HCT116 (cell line): ENCODE measurements around the gene TMEM131. TPM values are rescaled to one million over a fixed set of nuclear protein-coding genes. Genes with fewer than 3 reads are reported as not detected.

ENCODE experiments used
- ATAC-seq: fragments of 200-7000 bp; cut with Tn5 transposase; 2 replicates; pipeline ENCODE4 v1.9.1; 2020; ENCODE audit warnings: mild to moderate bottlenecking, moderate library complexity
- BruUV-seq: library from RNA; stranded (reverse); fragments of 400-500 nt; replicated peaks from 2 replicates; lab custom pipeline; 2021; lab: Mats Ljungman, UMichigan
- CTCF ChIA-PET: fragments of 300-600 bp; sonication (Branson Sonifier 250); formaldehyde crosslinking; loops from one replicate; lab custom pipeline; 2021; ENCODE audit warnings: antibody characterized with exemption; lab: Charles Lee
- POLR2A ChIA-PET: fragments of 300-600, 350-600 bp; sonication (Branson Sonifier 250); formaldehyde crosslinking; loops from one replicate; lab custom pipeline; 2021; ENCODE audit warnings: antibody characterized with exemption; lab: Charles Lee
- RAD21 ChIA-PET, 2 experiments: fragments of 300-600 bp; sonication (Branson Sonifier 250); formaldehyde crosslinking; loops; one replicate each; lab custom pipeline; 2023; ENCODE audit warnings: low total read pairs in 2 of 2; ENCODE audit not compliant: uncharacterized antibody in 2 of 2, unreplicated experiment in 2 of 2, low non-redundant PET in 1 of 2; lab: Charles Lee
- DNase-seq: peaks from one replicate; pipeline ENCODE4 v3.0.0-alpha.2; 2010; ENCODE audit warnings: low read depth, low spot score
- H2AFZ ChIP-seq: fragments of 200-600 bp; shearing (Covaris generic), sonication (generic); 2 replicates; pipeline ENCODE4 v1.6.1; 2017; ENCODE audit warnings: low read depth, mixed run types, mixed read lengths, antibody characterized with exemption, low read length; ENCODE audit not compliant: poor library complexity, severe bottlenecking
- H3K27ac ChIP-seq: 2 replicates; pipeline ENCODE4 v1.5.1; 2012; ENCODE audit warnings: low read depth, low read length
- H3K27me3 ChIP-seq: fragments of 200-600 bp; sonication (generic); 2 replicates; pipeline ENCODE4 v1.6.1; 2016; ENCODE audit warnings: mixed run types, low read length, mixed read lengths; ENCODE audit not compliant: insufficient read depth
- H3K36me3 ChIP-seq, 2 experiments: fragments of 200-500 bp in 1 of 2; fragments of 200-600 bp in 1 of 2; sonication (Bioruptor generic) in 1 of 2; sonication (generic) in 1 of 2; 2 replicates each; pipeline versions ENCODE4 v1.5.1 to v1.6.1; 2014 to 2016; ENCODE audit warnings: low read length in 2 of 2, inconsistent platforms in 1 of 2, mixed read lengths in 1 of 2, mixed run types in 1 of 2; ENCODE audit not compliant: insufficient read depth in 2 of 2, control insufficient read depth in 1 of 2
- H3K4me1 ChIP-seq, 2 experiments: fragments of 200-600 bp in 1 of 2; sonication (generic) in 1 of 2; 2 replicates each; pipeline versions ENCODE4 v1.5.1 to v1.6.1; 2012 to 2017; ENCODE audit warnings: low read length in 2 of 2, inconsistent platforms in 1 of 2, mild to moderate bottlenecking in 1 of 2, mixed read lengths in 1 of 2, mixed run types in 1 of 2, moderate library complexity in 1 of 2; ENCODE audit not compliant: insufficient read depth in 2 of 2, control insufficient read depth in 1 of 2
- H3K4me2 ChIP-seq: fragments of 200-600 bp; sonication (generic); 2 replicates; pipeline ENCODE4 v1.6.1; 2017; ENCODE audit warnings: mixed run types, low read length, mixed read lengths
- H3K4me3 ChIP-seq, 2 experiments: fragments of 200-600 bp in 1 of 2; sonication (generic) in 1 of 2; replicated peaks in 1 of 2; 2 replicates each; pipeline ENCODE4 v1.5.1; 2011 to 2016; ENCODE audit warnings: low read length in 2 of 2, control low read depth in 1 of 2, low read depth in 1 of 2, mild to moderate bottlenecking in 1 of 2, mixed read lengths in 1 of 2, mixed run types in 1 of 2
- H3K79me2 ChIP-seq: fragments of 200-600 bp; sonication (generic); 2 replicates; pipeline ENCODE4 v1.6.1; 2017; ENCODE audit warnings: mild to moderate bottlenecking, mixed run types, low read length, moderate library complexity, mixed read lengths; ENCODE audit not compliant: insufficient read depth
- H3K9ac ChIP-seq: fragments of 200-600 bp; sonication (generic); 2 replicates; pipeline ENCODE4 v1.6.1; 2016; ENCODE audit warnings: low read length, mixed read lengths
- H3K9me2 ChIP-seq: fragments of 200-600 bp; sonication (generic), shearing (Covaris generic); 2 replicates; pipeline ENCODE4 v1.6.1; 2017; ENCODE audit warnings: mixed run types, mild to moderate bottlenecking, moderate library complexity; ENCODE audit not compliant: insufficient read depth
- H3K9me3 ChIP-seq, 2 experiments: fragments of 200-500 bp in 1 of 2; fragments of 200-600 bp in 1 of 2; sonication (Bioruptor generic) in 1 of 2; sonication (generic) in 1 of 2; 2 replicates each; pipeline ENCODE4 v1.6.1; 2014 to 2017; ENCODE audit warnings: low read length in 2 of 2, mixed read lengths in 2 of 2, inconsistent platforms in 1 of 2, low read depth in 1 of 2, mild to moderate bottlenecking in 1 of 2, mixed run types in 1 of 2, moderate library complexity in 1 of 2; ENCODE audit not compliant: control insufficient read depth in 1 of 2, insufficient read depth in 1 of 2
- H4K20me1 ChIP-seq: fragments of 200-600 bp; sonication (generic), shearing (Covaris generic); 2 replicates; pipeline ENCODE4 v1.6.1; 2017; ENCODE audit warnings: mixed run types, mild to moderate bottlenecking, moderate library complexity; ENCODE audit not compliant: insufficient read depth
- EZH2 ChIP-seq: fragments of 200-600 bp; sonication (generic); IDR thresholded peaks from 2 replicates; pipeline ENCODE4 v1.6.1; 2017; ENCODE audit warnings: antibody characterized with exemption, mixed run types
- RAD21 ChIP-seq: IDR thresholded peaks from 2 replicates; pipeline ENCODE4 v1.6.1; 2012; ENCODE audit warnings: low read depth, mild to moderate bottlenecking
- REST ChIP-seq: IDR thresholded peaks from 2 replicates; pipeline ENCODE4 v1.6.1; 2012; ENCODE audit warnings: low read depth
- TCF7L2 ChIP-seq: IDR thresholded peaks from 2 replicates; pipeline ENCODE4 v1.7.0; 2011; ENCODE audit warnings: borderline replicate concordance, inconsistent platforms; ENCODE audit not compliant: insufficient read depth, insufficient read length; ENCODE audit errors: extremely low read depth
- YY1 ChIP-seq: IDR thresholded peaks from 2 replicates; pipeline ENCODE4 v1.6.1; 2011; ENCODE audit warnings: low read length, low read depth, moderate library complexity, mild to moderate bottlenecking; ENCODE audit not compliant: insufficient replicate concordance; ENCODE audit errors: extremely low read depth
- intact Hi-C: fragments of 100-400 bp; cut with micrococcal nuclease; formaldehyde crosslinking; loops from 2 replicates; pipeline ENCODE4 v1.10.0; 2022
- total RNA-seq: library from RNA; stranded (reverse); gene quantifications from one replicate; pipeline ENCODE4 v1.2.1, GENCODE V29; 2021; ENCODE audit not compliant: unreplicated experiment

TMEM131 gene
- total RNA-seq, 1 experiment from 2014 or later, result 51.5 TPM

GRCh38 chr2:97981961-97982360 is 13.8 kb downstream of the TMEM131 start:
- Histone ChIP-seq H3K4me1 (no peaks in the 10 kb centered on the region), H3K4me3 (no peak overlapping the region), H3K4me2 (no peak overlapping the region), H3K27me3 (no peaks in the 10 kb centered on the region), H3K27ac (no peak overlapping the region), H4K20me1 (peaks cover 3% of the 10 kb centered on the region; the same call in 1 of the 2 replicates), H3K79me2 (peaks cover 91% of the 10 kb centered on the region), H2AFZ (no peak overlapping the region), H3K36me3 (0 out of 4 replicates have a peak, but pooled peaks cover 0 to 5% of the 10 kb centered on the region in 2 experiments), H3K9me3 (peaks cover 8 to 13% of the 10 kb centered on the region in 2 experiments; a peak in 2 of 4 replicates), H3K9ac (no peak overlapping the region)
- BruUV-seq, result no TSS peak
- CTCF ChIA-PET, result no interaction called here
- POLR2A ChIA-PET, result no interaction called here
- intact Hi-C loops, result no loop called here
- RAD21 ChIA-PET, result no interaction called here
- no peak for DNase-seq
- no peak for ATAC-seq
- no peak for TF ChIP-seq EZH2
- no peak for TF ChIP-seq YY1
- TF ChIP-seq TCF7L2, result no peak
- TF ChIP-seq RAD21, result no peak
- TF ChIP-seq REST, result no peak
- TF ChIP-seq, all 23 proteins: peak for 0
- no peaks in the 10 kb centered on the region for H3K9me2 ChIP-seq
